GM12872 (cell line): Measurements from ENCODE around the gene ACTL8.
A peak's percentile ranks its signal among the peaks of the same experiment; 100 is the strongest.

ENCODE experiments used
- CTCF ChIP-seq: IDR thresholded peaks from 3 replicates; pipeline ENCODE4 v1.5.1; 2011; ENCODE audit warnings: low read depth, mild to moderate bottlenecking, low read length, moderate library complexity; ENCODE audit not compliant: insufficient read depth

ACTL8 gene

GRCh38 chr1:17822741-17823426 is 67.8 kb downstream of the ACTL8 start:
- no peak for TF ChIP-seq CTCF

- no peak for TF ChIP-seq CTCF
Measured at GRCh38 chr1:17825273-17826164, 70.4 kb downstream of the ACTL8 start.

GRCh38 chr1:17826165-17826488 is 71.0 kb downstream of the ACTL8 start:
- TF ChIP-seq CTCF = peak; percentile 75

- TF ChIP-seq CTCF = no peak
Measured at GRCh38 chr1:17828991-17829390, 73.9 kb downstream of the ACTL8 start.

DNA sequence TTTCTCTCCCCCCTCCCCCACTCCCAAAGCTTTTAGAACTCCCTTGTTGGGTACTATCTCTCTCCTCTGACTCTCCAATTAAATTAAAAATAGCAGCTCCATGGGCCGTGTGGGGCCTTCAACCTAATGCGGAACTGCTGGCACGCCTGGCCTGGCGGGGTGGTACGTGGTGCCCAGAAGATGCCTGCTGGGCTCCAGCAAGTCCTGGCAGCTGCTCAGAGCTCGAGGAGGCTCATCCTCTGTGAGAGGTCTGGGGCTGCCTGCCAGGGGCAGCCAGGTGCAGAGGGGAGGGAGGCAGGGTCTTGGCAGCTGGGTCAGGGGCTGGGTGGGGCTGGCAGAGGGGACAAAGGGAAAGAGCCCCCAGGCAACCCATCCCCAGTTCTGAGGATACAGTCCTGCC is 74.4 kb downstream of the ACTL8 start:
- TF ChIP-seq CTCF = no peak

- no peak for TF ChIP-seq CTCF
Measured at GRCh38 chr1:17831597-17831996, 76.5 kb downstream of the ACTL8 start.

GRCh38 chr1:17833661-17834501 is 78.7 kb downstream of the ACTL8 start:
- TF ChIP-seq CTCF = no peak
